Thoracic aorta (tissue), 2 donors: ENCODE measurements around the gene TSPAN1. TPM values are rescaled to one million over a fixed set of nuclear protein-coding genes. Genes with fewer than 3 reads are reported as not detected.
A peak's percentile ranks its signal among the peaks of the same experiment; 100 is the strongest.

Source experiments
- ATAC-seq: fragments of 150-250 bp; one replicate; pipeline ENCODE4 v1.8.0; 2017; ENCODE audit warnings: low read depth; ENCODE audit not compliant: insufficient number of reproducible peaks, low FRiP score
- DNase-seq: peaks from one replicate; pipeline ENCODE4 v3.0.0-alpha.2; 2020; ENCODE audit warnings: low spot score
- H3K27ac ChIP-seq, 2 donors: fragments of 200-600 bp; sonication (generic); 1 replicate in 1 of 2; 2 replicates in 1 of 2; pipeline ENCODE4 v1.5.1; 2016; ENCODE audit warnings: mild to moderate bottlenecking in 2 of 2, moderate library complexity in 2 of 2
- H3K27me3 ChIP-seq: fragments of 200-600 bp; sonication (generic); replicated peaks from 2 replicates; pipeline ENCODE4 v1.6.0; 2016; ENCODE audit warnings: mild to moderate bottlenecking; ENCODE audit not compliant: insufficient read depth
- H3K36me3 ChIP-seq: fragments of 200-600 bp; sonication (generic); one replicate; pipeline ENCODE4 v1.5.1; 2016
- H3K4me1 ChIP-seq, 2 donors: fragments of 200-600 bp; sonication (generic); 1 replicate in 1 of 2; 2 replicates in 1 of 2; pipeline versions ENCODE4 v1.5.1 to v1.6.0; 2016; ENCODE audit warnings: low read depth in 2 of 2, mild to moderate bottlenecking in 1 of 2; ENCODE audit not compliant: control insufficient read depth in 1 of 2
- H3K4me3 ChIP-seq: fragments of 200-600 bp; sonication (generic); 2 replicates; pipeline ENCODE4 v1.5.1; 2016; ENCODE audit warnings: mild to moderate bottlenecking
- H3K9me3 ChIP-seq: fragments of 200-600 bp; sonication (generic); 2 replicates; pipeline ENCODE4 v1.5.1; 2016
- total RNA-seq, 2 donors: library from RNA; depleted of rRNA; stranded (reverse); fragments of >200 nt; gene quantifications; one replicate each; pipeline versions ENCODE4 v1.1.0 to v1.2.3, GENCODE V29; 2016
- TF ChIP-seq, protein P1 (sequence below): fragments of 200-600 bp; sonication (generic); IDR thresholded peaks from one replicate; pipeline ENCODE4 v1.5.1; 2019; ENCODE audit warnings: antibody characterized with exemption

TSPAN1 gene
- total RNA-seq, result 1 to 10 TPM; 3.1 to 7.0 TPM

DNA sequence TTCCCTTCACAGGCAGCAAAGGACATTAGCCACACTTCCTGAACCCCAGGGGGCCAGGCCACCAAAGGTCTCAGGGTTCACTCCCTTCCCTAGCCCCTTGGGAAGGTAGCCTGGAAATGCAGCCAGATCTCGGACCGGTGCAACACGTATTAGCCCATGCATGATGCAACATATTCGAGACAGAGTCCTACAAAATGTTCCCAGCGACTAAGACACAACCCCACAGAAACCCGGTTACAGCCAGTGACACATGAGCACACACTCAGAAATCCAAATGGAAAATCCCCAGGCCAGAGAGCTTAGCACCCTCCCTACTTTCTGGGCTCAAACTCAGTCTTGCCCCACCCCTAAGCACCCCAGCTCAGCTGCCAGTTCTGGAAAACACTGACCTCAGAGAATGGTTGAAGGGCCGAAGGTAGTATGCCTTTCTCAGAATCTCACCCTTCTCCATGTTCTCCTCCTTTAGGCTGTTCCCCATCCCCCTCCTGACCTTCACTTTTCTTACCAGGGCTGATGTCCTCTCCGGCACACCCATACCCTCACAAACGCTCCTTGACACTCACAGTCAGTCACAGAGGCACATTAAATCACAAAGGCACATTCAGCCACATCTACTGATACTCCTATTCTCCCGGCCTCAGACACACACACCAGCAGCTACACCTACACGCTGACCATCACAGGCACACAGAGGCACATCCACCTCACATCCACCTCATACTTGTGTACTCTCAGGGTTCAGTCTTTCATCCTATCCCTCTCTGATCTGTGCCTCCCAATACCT is at the start of gene TSPAN1:
TSS of gene TSPAN1 (plus strand) at position 640 of the 784 bp plus-strand sequence. CDS start 6,021 bp downstream, outside the sequence.
- peak within 1 kb of the TSS; percentile 13 for H3K4me3 ChIP-seq

DNA sequence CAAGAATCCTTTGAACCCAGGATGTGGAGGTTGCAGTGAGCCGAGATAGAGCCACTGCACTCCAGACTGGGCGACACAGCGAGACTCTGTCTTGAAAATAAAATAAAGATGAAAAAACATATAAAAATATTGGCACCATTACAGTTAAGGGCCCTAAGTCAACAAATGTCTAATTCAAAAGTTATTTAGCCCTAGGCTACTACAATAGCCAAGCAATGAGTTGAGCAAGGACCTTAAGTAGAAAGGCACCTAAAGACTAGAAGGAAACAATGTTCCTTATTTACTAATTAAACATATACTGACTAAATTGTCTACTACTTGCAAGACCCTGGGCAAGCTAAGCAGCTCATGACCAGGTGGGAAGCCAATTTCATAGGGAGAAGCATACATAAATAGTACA is 46.5 kb upstream of the TSPAN1 start:
- H3K27me3 ChIP-seq, result no peaks in the 10 kb centered on the region

More for the DNA sequence above, at the start of gene TSPAN1:
- no peaks in the 10 kb centered on the region for H3K36me3 ChIP-seq
- peak; percentile 82 for ATAC-seq
- peak within 1 kb of the TSS; percentile 60 to 76 for H3K27ac ChIP-seq
- no peaks in the 10 kb centered on the region for H3K9me3 ChIP-seq
- TF ChIP-seq, protein P1, sequence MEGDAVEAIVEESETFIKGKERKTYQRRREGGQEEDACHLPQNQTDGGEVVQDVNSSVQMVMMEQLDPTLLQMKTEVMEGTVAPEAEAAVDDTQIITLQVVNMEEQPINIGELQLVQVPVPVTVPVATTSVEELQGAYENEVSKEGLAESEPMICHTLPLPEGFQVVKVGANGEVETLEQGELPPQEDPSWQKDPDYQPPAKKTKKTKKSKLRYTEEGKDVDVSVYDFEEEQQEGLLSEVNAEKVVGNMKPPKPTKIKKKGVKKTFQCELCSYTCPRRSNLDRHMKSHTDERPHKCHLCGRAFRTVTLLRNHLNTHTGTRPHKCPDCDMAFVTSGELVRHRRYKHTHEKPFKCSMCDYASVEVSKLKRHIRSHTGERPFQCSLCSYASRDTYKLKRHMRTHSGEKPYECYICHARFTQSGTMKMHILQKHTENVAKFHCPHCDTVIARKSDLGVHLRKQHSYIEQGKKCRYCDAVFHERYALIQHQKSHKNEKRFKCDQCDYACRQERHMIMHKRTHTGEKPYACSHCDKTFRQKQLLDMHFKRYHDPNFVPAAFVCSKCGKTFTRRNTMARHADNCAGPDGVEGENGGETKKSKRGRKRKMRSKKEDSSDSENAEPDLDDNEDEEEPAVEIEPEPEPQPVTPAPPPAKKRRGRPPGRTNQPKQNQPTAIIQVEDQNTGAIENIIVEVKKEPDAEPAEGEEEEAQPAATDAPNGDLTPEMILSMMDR, result no peak
- DNase-seq, result no peak
- no peaks in the 10 kb centered on the region for H3K27me3 ChIP-seq
- H3K4me1 ChIP-seq, result peaks cover 14 to 30% of the 10 kb centered on the region in 2 donors

GRCh38 chr1:46130121-46130520 is 44.8 kb upstream of the TSPAN1 start:
- DNase-seq, result no peak
- no peak for ATAC-seq
- no peak overlapping the region for H3K27ac ChIP-seq
- peaks cover 8 to 45% of the 10 kb centered on the region in 2 donors for H3K4me1 ChIP-seq
- H3K36me3 ChIP-seq, result no peaks in the 10 kb centered on the region
- TF ChIP-seq, protein P1, result no peak
- no peaks in the 10 kb centered on the region for H3K27me3 ChIP-seq
- H3K4me3 ChIP-seq, result peak overlapping the region; percentile 75
- H3K9me3 ChIP-seq, result no peaks in the 10 kb centered on the region

More for the DNA sequence above, 46.5 kb upstream of the TSPAN1 start:
- H3K36me3 ChIP-seq, result no peaks in the 10 kb centered on the region
- no peak overlapping the region for H3K4me3 ChIP-seq
- H3K4me1 ChIP-seq, result peaks cover 5 to 27% of the 10 kb centered on the region in 2 donors
- no peak overlapping the region for H3K27ac ChIP-seq
- ATAC-seq (no peak), DNase-seq (no peak)
- TF ChIP-seq, protein P1, result no peak
- no peaks in the 10 kb centered on the region for H3K9me3 ChIP-seq

DNA sequence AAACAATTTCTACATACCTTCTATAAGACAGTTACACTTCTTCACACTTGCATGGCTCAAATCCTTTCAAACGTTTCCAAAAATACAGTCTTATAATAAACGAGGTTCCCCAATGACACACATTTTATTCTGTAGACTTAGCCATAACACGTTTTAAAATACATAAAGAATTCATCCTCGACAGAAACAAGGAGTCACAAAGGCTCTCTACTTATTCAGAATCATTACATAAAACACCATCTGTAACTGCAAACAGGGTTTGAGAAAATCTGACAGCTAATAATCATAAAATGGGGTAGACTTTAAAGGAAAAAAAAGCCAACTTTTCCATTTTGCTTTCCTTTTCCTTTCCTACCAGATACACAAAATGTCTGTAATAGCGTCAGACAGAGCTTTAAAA is 44.3 kb upstream of the TSPAN1 start:
- H3K9me3 ChIP-seq, result no peaks in the 10 kb centered on the region
- no peaks in the 10 kb centered on the region for H3K36me3 ChIP-seq
- peak overlapping the region in 1 of 2 donors; percentile 22 for H3K27ac ChIP-seq
- H3K4me1 ChIP-seq, result peaks cover 8 to 50% of the 10 kb centered on the region in 2 donors
- DNase-seq (no peak), ATAC-seq (no peak)
- H3K27me3 ChIP-seq, result no peaks in the 10 kb centered on the region
- peak overlapping the region; percentile 75 for H3K4me3 ChIP-seq
- TF ChIP-seq, protein P1, result no peak

DNA sequence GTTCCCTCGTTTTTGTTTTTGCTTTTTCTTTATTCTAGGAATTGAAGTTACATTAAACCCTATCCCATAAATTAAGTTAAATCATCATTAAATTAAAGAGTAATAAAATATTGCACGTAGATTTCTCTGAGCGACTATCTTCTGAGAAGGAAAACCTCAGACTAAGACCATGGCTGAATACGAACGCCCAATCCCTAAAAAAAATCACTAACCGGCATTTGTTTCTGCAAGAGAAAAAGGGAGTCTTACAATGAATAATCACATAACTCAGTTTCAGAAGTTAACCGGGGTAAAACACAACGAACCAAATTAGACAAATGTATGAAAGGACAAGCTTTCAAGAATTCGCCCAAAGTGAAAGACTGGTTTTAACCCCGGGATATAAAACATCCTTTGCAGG is 43.8 kb upstream of the TSPAN1 start:
- H3K9me3 ChIP-seq, result no peaks in the 10 kb centered on the region
- H3K27me3 ChIP-seq, result no peaks in the 10 kb centered on the region
- TF ChIP-seq, protein P1, result no peak
- no peak for ATAC-seq
- H3K4me1 ChIP-seq, result peaks cover 8 to 52% of the 10 kb centered on the region in 2 donors
- peak overlapping the region; percentile 75 for H3K4me3 ChIP-seq
- peak overlapping the region; percentile 22 to 30 for H3K27ac ChIP-seq
- no peak for DNase-seq
- H3K36me3 ChIP-seq, result no peaks in the 10 kb centered on the region
